GM19395 (cell line): Measurements from ENCODE around the gene CALB2.

Source experiments
- ATAC-seq: cut with Tn5 transposase; IDR thresholded peaks from one replicate; pipeline ENCODE4 v1.9.1; 2021; ENCODE audit warnings: mild to moderate bottlenecking, moderate library complexity; ENCODE audit not compliant: unreplicated experiment

CALB2 gene

DNA sequence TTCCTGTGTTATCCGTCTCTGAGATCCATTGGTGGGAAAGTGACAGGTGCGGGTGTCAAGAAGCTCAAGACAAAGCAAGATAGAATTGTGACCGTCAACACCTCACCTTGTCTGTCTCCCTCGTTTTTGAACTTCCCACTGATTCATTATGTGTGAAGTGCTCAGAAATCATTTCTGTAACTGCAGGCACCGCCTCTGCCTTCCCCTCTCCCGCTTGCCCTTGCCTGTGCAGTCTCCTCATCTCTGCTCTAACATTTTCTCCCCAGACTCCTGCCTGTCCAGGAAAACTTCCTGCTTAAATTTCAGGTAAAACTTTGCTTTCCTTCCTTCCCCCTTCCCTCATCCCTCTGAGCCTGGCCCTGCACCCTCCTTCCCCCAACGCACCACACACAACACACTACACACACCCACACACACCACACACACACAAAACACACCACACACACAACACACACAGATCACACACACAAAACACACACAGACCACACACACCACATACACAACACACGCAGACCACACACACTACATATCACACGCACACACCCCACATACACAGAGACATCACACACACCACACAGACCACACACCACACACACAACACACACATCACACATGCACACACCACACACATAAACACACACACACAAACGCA is 25.7 kb downstream of the CALB2 start:
- no peak for ATAC-seq

DNA sequence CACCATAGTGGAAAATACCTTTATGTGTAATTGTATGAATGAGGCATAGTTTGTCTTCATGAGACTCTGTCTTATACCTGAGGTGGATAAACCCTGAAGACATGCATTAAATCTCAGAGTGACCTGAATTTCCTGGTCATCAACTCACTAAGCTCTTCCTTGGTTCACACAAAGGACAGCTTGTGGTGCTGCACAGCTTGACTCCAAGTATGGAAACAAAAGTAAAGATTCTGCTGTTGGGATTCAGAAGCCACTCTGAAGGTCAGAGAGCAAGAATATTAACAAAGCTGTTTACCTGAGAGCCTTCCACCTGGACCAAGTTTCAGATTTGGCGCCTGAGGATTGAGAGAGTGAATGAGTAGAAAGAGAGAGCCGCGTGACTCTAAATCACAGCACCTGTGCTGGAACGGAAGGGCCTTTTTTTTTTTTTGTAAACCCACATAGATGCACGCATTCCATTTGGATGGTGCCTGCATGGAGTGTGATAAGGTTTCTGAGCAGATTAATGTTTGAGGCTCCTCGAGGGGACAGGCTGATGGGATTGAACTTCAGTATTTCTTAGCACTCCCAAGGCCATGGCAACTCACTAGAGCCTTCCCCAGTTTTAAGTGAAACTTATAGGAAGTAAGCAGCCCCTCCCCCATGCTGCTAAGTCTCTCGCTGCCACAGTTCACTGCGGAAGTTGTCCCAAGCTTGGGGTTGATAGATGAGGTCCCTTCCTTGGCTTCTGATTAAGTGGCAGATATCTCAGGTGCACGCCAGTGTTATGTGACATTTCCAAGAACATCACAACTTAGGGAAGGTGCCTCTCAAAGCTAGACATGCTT is 28.7 kb downstream of the CALB2 start:
- ATAC-seq = no peak

DNA sequence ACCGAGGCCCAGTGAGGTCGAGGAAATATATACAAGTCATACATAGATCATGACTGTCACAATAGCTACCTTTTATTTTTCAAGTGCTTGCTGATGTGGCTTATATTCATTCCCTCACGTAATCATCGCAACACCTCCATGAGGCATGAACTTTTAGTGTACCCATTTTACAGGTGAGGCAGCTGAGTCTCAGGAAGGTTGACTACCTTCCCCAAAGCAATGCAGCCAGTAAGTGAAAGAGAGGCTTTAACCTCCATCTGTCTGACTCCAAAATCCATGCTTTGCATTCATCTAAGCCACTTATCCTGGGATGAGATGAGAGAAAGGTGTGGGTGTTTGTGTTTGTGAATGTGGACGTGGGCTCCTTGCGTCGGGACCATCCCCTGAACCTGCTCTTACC is 30.8 kb downstream of the CALB2 start:
- ATAC-seq = no peak

DNA sequence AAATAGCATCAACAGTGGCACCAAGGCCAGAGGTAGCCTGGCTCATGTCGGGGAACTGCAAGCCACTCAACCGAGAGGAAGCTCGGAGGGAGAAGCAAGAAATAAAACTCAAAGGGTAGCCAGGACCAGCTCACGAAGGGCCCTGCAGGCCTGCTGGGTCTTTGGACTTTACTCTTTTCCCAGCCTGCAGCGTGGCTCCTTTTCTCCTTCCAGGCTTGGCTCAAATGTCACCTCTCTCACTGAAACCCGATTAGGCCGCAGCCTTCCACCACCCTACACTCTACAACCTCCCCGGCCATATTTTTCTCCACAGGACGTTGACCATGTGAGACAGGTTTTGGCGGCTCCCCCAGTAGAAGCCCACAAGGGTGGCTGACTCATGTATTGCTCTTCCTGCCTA is 38.1 kb downstream of the CALB2 start:
- no peak for ATAC-seq

- ATAC-seq = no peak
Observed at GRCh38 chr16:71399801-71400563, 41.5 kb downstream of the CALB2 start.

DNA sequence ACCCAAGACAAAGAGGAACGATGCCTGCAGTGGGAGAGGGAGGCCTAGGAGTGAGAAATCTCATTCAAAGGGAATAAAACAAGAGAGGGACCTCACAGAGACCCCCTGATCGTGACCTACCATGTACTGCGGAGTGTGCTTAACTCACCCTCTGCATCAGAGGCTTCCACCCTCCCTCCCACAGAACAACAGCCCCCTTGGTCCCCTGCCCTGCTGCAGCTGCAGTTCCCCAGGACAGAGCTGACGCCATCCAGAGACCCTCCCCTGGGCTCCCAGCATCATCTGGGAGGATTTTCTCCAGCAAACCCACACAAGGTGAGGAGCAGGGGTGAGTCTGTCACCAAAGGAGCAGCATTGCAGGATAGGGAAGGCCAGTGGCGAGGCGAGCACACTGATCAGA is 43.5 kb downstream of the CALB2 start:
- no peak for ATAC-seq

DNA sequence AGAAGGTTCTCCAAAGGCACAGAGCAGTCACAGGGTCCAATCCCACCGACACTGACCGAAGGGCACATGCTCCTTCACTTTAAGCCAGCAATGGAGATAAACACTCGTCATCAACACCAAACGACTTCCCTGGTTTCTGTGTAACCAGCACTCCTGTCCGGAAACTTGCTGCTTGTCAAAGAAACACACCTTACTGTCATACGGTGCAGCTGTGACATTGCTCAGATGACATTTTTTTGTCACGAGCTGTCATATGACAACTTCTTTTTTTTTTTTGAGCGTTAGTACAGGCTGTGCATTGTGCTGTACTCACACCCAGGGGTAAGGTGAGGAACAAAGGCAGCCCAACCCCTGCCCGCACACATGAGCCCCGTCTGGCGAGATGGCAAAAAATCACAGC is 44.2 kb downstream of the CALB2 start:
- ATAC-seq = no peak

- no peak for ATAC-seq
Observed at GRCh38 chr16:71404364-71404763, 45.8 kb downstream of the CALB2 start.

DNA sequence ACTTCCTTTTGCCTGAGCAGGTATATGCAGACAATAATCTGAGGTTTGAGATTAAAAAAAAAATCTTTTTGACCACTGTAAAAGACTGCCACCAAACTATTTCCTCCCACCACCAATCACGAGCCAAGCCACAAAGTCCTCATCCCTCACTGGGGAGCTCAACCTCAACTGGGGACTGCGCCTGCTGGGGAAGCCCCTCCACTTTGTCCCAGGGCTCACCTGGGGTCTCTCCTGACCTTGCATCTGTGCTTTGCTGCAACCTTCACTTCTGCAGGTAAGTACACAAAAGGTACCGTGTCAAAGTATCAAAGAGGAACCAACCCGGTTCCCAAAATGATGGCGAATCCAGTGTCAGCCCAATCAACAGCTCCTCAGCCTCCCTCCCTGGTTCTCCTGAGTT is 47.8 kb downstream of the CALB2 start:
- ATAC-seq = no peak

- ATAC-seq = no peak
Observed at GRCh38 chr16:71406724-71407123, 48.2 kb downstream of the CALB2 start.

DNA sequence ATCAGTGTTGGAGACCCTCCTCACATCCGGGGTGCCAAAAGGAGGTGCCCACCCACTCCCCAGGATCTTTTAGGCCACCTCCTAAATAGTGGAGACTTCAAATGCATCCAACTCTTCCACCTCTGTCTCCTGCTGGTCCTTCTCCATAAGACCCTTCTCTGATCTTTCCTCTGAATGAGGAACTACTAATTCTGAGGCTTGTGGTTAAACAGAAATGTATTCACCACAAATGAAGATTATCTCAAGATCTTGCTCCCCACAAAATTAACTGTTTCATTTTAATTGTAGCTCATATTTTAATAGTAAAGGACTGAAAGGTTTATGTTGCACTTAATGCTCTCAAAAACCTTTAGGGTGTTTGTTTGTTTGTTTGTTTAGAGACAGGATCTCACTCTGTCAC is 49.2 kb downstream of the CALB2 start:
- ATAC-seq = no peak

DNA sequence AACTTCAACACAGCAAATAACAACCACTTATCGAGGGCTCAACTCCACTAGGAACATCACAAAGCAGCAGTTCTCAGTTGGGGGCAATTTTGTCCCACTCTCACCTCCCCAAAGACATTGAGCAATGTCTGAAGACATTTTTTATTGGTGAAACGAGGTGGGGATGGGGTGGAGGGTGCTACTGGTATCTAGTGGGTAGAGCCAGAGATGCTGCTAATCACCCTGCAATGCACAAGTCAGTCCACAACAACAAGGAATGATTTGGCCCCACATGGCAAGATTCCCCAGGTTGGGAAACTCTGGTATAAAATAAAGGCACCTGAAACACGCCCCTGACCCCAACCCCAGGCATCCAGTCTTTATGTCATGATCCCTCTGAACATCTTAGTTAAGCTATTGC is 50.0 kb downstream of the CALB2 start:
- ATAC-seq = no peak

- ATAC-seq = no peak
Observed at GRCh38 chr16:71409011-71409775, 50.7 kb downstream of the CALB2 start.

- no peak for ATAC-seq
Observed at GRCh38 chr16:71410146-71410545, 51.6 kb downstream of the CALB2 start.

GRCh38 chr16:71412270-71413160 is 54.0 kb downstream of the CALB2 start:
- peak; percentile 57 for ATAC-seq

- no peak for ATAC-seq
Observed at GRCh38 chr16:71413341-71413740, 54.8 kb downstream of the CALB2 start.

DNA sequence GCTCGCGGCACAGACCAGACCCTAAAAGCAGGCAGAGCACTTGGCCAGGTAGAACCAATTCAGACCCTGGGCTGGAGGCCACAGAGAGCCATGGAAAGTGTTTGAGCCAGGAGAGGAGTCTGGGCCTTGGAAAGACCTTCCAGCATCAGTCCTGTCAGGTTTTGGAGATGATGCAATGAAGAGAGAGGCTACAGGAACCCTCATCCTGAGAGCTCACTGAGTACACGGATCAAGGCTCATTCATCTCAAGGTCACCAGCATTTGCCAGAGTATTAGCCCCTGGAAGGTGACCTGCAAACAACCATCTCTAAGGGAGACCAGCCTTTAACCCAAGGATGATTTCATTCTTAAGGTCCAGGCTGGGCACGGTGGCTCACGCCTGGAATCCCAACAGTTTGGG is 55.5 kb downstream of the CALB2 start:
- no peak for ATAC-seq

DNA sequence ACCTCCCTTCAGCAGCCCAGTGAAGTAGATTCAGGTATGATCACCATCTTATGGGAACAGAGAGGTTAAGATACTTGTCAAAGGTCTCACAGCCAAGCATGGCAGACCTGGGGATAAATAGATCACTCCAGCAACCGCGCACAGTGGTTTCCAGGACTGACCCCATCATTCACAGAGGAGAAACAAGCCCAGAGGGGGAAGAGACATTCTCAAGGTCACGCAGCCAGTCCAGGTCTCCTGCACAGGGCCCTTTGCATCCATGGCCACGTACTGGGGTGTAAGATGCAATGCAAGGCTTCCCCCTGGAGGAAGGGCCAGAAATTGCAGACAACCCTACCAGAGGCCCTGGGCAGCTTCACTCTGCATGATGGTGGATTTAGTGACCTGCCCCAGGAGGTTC is 63.4 kb downstream of the CALB2 start:
- ATAC-seq = no peak

- ATAC-seq = no peak
Observed at GRCh38 chr16:71423016-71423415, 64.5 kb downstream of the CALB2 start.

DNA sequence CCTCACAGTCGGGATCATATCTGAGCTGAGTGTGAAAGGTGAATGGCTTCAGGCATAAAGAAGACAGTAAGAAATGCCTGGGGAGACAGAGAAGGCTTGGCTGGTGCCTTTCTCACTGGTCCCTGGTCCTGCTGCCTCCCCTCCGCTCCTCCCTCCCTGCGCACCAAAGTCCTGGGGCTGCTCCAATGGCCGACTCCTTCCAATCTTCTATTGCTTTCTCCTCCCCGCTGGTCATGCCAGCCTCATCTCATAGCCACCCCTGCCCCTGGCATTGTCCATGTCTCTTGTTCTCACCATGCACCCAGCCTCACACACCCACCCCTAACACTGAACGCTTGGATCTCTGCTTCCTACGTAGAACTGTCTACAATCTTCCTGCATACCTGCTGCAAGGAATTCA is 65.3 kb downstream of the CALB2 start:
- ATAC-seq = no peak
